DND-41 (cell line): Measurements from ENCODE around the gene NUP133.

Experiments used
- ATAC-seq: fragments of 200-7000 bp; cut with Tn5 transposase; 3 replicates; pipeline ENCODE4 v1.9.1; 2021; ENCODE audit warnings: low read depth; ENCODE audit not compliant: insufficient read depth
- DNase-seq: peaks from one replicate; pipeline ENCODE4 v3.0.0-alpha.2; 2020
- H2AFZ ChIP-seq: 2 replicates; pipeline ENCODE4 v1.6.0; 2012; ENCODE audit warnings: low read depth, low read length
- H3K27ac ChIP-seq: 2 replicates; pipeline ENCODE4 v1.5.1; 2012; ENCODE audit warnings: low read length, inconsistent platforms
- H3K27me3 ChIP-seq: fragments of 200-600 bp; sonication (generic); 2 replicates; pipeline ENCODE4 v1.6.0; 2012; ENCODE audit warnings: low read length, mild to moderate bottlenecking, inconsistent platforms; ENCODE audit not compliant: insufficient read depth, poor library complexity
- H3K36me3 ChIP-seq: 2 replicates; pipeline ENCODE4 v1.5.1; 2012; ENCODE audit warnings: low read length, inconsistent platforms; ENCODE audit not compliant: insufficient read depth
- H3K4me1 ChIP-seq: 2 replicates; pipeline ENCODE4 v1.5.1; 2012; ENCODE audit warnings: mild to moderate bottlenecking, low read length; ENCODE audit not compliant: insufficient read depth
- H3K4me2 ChIP-seq: 2 replicates; pipeline ENCODE4 v1.6.0; 2012; ENCODE audit warnings: mild to moderate bottlenecking, moderate library complexity, low read length, inconsistent platforms; ENCODE audit not compliant: insufficient read depth
- H3K4me3 ChIP-seq, 2 experiments: fragments of 200-600 bp in 1 of 2; shearing (Covaris generic) in 1 of 2; 2 replicates each; pipeline ENCODE4 v1.5.1; 2012 to 2016; ENCODE audit warnings: inconsistent platforms in 2 of 2, low read length in 2 of 2, mild to moderate bottlenecking in 2 of 2, low read depth in 1 of 2, moderate library complexity in 1 of 2
- H3K79me2 ChIP-seq: 2 replicates; pipeline ENCODE4 v1.6.0; 2012; ENCODE audit warnings: low read length, inconsistent platforms; ENCODE audit not compliant: insufficient read depth
- H3K9ac ChIP-seq: 2 replicates; pipeline ENCODE4 v1.6.0; 2012; ENCODE audit warnings: low read depth, mild to moderate bottlenecking, inconsistent platforms, low read length, moderate library complexity
- H3K9me3 ChIP-seq: 2 replicates; pipeline ENCODE4 v1.5.1; 2012; ENCODE audit warnings: low read length, moderate library complexity, mild to moderate bottlenecking, inconsistent platforms; ENCODE audit not compliant: insufficient read depth, severe bottlenecking
- H4K20me1 ChIP-seq: 2 replicates; pipeline ENCODE4 v1.6.0; 2012; ENCODE audit warnings: low read length; ENCODE audit not compliant: insufficient read depth
- EZH2 ChIP-seq: IDR thresholded peaks from 3 replicates; pipeline ENCODE4 v1.6.1; 2012; ENCODE audit warnings: borderline replicate concordance, low read depth, mild to moderate bottlenecking, moderate library complexity, low read length, inconsistent platforms; ENCODE audit not compliant: severe bottlenecking
- TF ChIP-seq, protein P1 (sequence below): IDR thresholded peaks from 2 replicates; pipeline ENCODE4 v1.5.1; 2012; ENCODE audit warnings: borderline replicate concordance, low read length, moderate library complexity, mild to moderate bottlenecking; ENCODE audit not compliant: poor library complexity, severe bottlenecking; ENCODE audit errors: extremely low read depth

The NUP133 gene

GRCh38 chr1:229452956-229453801 lies 55.0 kb downstream of the NUP133 start:
- Histone ChIP-seq H3K4me2 (no peak overlapping the region), H3K9me3 (no peaks in the 10 kb centered on the region), H3K4me3 (no peak overlapping the region), H3K27me3 (no peaks in the 10 kb centered on the region), H4K20me1 (no peaks in the 10 kb centered on the region), H3K27ac (no peak overlapping the region), H3K79me2 (no peaks in the 10 kb centered on the region), H3K36me3 (peaks cover 73% of the 10 kb centered on the region), H3K4me1 (no peaks in the 10 kb centered on the region), H3K9ac (no peak overlapping the region), H2AFZ (no peak overlapping the region)
- ATAC-seq (no peak), DNase-seq (no peak)
- TF ChIP-seq, protein P1, sequence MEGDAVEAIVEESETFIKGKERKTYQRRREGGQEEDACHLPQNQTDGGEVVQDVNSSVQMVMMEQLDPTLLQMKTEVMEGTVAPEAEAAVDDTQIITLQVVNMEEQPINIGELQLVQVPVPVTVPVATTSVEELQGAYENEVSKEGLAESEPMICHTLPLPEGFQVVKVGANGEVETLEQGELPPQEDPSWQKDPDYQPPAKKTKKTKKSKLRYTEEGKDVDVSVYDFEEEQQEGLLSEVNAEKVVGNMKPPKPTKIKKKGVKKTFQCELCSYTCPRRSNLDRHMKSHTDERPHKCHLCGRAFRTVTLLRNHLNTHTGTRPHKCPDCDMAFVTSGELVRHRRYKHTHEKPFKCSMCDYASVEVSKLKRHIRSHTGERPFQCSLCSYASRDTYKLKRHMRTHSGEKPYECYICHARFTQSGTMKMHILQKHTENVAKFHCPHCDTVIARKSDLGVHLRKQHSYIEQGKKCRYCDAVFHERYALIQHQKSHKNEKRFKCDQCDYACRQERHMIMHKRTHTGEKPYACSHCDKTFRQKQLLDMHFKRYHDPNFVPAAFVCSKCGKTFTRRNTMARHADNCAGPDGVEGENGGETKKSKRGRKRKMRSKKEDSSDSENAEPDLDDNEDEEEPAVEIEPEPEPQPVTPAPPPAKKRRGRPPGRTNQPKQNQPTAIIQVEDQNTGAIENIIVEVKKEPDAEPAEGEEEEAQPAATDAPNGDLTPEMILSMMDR = peak; percentile 44
- TF ChIP-seq EZH2 = no peak

DNA sequence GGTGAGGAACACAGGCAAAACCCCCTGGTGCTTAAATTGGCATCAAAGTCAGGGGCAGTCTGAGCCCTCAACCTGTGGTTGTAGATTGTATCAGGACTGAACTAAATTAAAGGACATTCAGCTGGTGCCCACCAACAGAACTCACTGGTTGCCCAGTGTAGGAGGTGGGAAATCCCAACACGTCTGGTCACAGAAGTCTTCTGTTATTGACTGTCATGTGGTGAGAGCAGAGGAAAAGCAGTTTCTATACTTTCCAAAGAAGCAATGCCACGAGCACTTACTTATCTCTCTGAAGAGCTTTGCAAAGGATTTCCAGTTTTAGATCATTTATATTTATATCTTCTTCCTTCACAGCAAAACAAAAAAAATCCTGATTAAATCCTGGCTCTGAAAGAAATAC lies 59.3 kb downstream of the NUP133 start:
- Histone ChIP-seq H3K9ac (no peak overlapping the region), H3K9me3 (no peaks in the 10 kb centered on the region), H3K36me3 (peaks cover 60% of the 10 kb centered on the region), H2AFZ (no peak overlapping the region), H3K4me3 (no peak overlapping the region), H3K27ac (no peak overlapping the region), H3K79me2 (no peaks in the 10 kb centered on the region), H3K27me3 (no peaks in the 10 kb centered on the region), H3K4me1 (no peaks in the 10 kb centered on the region), H3K4me2 (no peak overlapping the region), H4K20me1 (no peaks in the 10 kb centered on the region)
- ATAC-seq = no peak
- DNase-seq = no peak
- TF ChIP-seq, protein P1 = no peak
- TF ChIP-seq EZH2 = no peak

DNA sequence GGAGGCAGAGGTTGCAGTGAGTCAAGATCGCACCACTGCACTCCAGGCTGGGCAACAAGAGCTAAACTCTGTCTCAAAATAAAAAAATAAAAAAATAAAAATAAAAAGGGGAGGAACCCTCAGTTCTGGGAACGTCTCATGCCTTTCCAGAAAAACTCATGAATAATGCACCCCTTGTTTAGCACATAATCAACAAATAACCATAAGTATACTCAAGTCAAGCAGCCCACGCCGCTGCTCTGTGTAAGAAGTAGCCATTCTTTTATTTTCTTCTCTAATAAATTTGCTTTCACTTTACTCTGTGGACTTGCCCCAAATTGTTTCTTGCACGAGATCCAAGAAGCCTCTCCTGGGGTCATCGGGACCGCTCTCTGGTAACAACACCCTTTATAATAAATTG lies 59.8 kb downstream of the NUP133 start:
- no peak for ATAC-seq
- H3K27ac ChIP-seq = no peak overlapping the region
- no peaks in the 10 kb centered on the region for H3K9me3 ChIP-seq
- H3K79me2 ChIP-seq = no peaks in the 10 kb centered on the region
- no peak overlapping the region for H3K9ac ChIP-seq
- no peaks in the 10 kb centered on the region for H3K27me3 ChIP-seq
- no peak for DNase-seq
- no peaks in the 10 kb centered on the region for H4K20me1 ChIP-seq
- no peak for TF ChIP-seq EZH2
- TF ChIP-seq, protein P1 = no peak
- H3K4me3 ChIP-seq = no peak overlapping the region
- no peak overlapping the region for H2AFZ ChIP-seq
- no peak overlapping the region for H3K4me2 ChIP-seq
- H3K36me3 ChIP-seq = peaks cover 59% of the 10 kb centered on the region
- H3K4me1 ChIP-seq = no peaks in the 10 kb centered on the region
